ENCODE results near the gene ZNF587. TPM values are rescaled to one million over a fixed set of nuclear protein-coding genes. Genes with fewer than 3 reads are reported as not detected.
"Not testable (repeated sequence)": the region's sequence is repeated elsewhere in the genome, so short reads cannot be mapped to it uniquely, and the experiment has no call there.

The ZNF587 gene
- polyA plus RNA-seq (2013, experiment 1 of 2; ENCODE audit: insufficient read length): 8.7 TPM
- polyA plus RNA-seq (2013, experiment 2 of 2; ENCODE audit: insufficient read length): 8.2 TPM

GRCh38 chr19:57849666-57850473 is at the start of gene ZNF587:
ZNF587 (plus strand) TSS chr19:57849859; CDS start chr19:57850039, 180 bp downstream.
- DNase-seq: peak; percentile 85

GRCh38 chr19:57800696-57801095 is 49.0 kb upstream of the ZNF587 start:
- DNase-seq: no peak

GRCh38 chr19:57802269-57802668 is 47.4 kb upstream of the ZNF587 start:
- no peak for DNase-seq

DNA sequence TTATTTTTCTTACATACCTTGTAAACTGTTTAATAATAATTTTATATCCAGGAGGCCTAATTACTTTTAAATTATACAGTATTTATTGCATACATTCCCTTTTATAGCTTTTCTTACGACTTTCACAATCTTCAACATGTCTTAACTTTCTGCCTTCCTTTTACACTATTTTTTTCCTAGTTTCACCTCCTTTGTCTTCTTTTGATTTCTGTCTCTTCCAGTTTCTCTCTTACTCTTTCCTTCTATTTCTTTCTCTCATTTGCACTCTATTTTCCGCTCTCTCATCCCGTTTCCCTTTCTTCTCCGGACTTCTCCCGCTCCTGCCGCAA is 46.4 kb upstream of the ZNF587 start:
- no peak for DNase-seq

- DNase-seq: peak; percentile 98
These were observed 45.9 kb upstream of the ZNF587 start for GRCh38 chr19:57803594-57804325.

- DNase-seq: no peak
These were observed 42.1 kb upstream of the ZNF587 start for GRCh38 chr19:57807541-57807940.

DNA sequence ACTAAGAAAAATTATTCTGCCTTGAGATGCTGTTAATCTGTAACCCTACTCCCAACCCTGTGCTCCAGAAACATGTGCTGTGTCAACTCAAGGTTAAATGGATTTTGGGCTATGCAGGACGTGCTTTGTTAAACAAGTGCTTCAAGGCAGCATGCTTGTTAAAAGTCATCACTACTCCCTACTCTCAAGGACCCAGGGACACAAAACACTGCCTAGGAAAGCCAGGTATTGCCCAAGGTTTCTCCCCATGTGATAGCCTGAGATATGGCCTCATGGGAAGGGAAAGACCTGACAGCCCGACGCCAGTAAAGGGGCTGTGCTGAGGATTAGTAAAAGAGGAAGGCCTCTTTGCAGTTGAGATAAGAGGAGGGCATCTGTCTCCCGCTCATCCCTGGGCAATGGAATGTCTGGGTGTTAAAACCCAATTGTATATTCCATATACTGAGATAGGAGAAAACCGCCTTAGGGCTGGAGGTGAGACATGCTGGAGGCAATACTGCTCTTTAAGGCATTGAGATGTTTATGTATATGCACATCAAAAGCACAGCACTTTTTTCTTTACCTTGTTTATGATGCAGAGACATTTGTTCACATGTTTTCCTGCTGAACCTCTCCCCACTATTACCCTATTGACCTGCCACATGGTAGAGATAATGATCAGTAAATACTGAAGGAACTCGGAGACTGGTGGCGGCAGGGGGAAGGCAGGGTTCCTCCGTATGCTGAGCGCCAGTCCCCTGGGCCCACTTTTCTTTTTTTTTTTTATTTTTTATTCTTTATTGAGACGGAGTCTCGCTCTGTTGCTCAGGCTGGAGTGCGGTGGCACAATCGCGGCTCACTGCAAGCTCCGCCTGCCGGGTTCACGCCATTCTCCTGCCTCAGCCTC is 39.0 kb upstream of the ZNF587 start:
- not testable (repeated sequence) for DNase-seq

DNA sequence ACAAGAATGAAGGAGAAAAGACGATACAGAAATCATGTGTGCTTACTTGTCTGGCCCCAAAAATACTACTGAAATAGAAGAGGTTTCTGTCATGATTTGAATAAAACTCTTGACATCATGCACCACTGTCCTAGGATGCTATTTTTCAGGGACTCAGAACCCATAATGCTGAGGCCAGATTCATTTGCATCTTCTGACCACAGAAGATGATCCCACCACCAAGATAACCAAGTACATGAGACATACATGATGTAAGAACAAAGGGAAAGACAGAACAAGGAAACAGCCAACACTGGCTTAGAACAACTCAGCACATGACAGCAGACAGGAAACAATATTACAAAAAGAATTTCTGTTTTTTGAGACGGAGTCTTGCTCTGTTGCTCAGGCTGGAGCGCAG is 37.4 kb upstream of the ZNF587 start:
- DNase-seq: no peak

DNA sequence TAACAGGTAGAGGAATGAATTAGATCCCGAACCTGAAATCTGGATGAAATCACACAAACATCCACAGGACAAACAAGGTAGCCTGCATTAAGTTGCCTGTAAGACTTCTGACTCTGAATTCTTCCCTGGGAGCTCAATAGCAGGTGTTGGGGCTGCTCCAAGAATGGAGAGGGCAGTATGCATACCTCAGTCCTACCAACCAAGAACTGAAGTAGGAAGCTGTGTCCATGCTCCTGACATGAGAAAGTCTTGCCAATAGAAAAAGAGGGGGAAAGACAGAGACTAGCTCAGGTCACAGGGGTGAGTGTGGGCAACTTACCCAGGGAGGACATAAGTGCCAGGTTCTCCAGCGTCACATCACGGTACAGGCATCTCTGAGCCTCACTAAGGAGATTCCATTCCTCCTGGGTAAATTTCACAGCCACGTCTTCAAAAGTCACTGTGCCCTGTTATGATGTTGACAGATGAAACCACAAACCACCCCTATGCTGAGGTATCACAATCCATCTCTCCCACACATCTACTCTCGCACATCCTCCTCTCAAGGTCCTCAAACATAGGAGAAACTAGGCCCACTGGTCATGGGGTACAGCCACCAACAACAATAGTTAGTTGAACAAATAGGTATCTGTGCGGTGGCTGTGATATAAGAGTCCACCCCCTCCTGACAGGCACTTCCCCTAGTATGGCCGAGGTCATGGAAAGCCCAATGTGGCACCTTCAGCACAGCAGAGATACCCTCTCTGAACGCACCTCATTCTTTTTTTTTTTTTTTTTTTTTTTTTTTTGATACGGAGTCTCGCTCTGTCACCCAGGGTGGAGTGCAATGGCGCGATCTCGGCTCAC is 36.5 kb upstream of the ZNF587 start:
- not testable (repeated sequence) for DNase-seq

DNA sequence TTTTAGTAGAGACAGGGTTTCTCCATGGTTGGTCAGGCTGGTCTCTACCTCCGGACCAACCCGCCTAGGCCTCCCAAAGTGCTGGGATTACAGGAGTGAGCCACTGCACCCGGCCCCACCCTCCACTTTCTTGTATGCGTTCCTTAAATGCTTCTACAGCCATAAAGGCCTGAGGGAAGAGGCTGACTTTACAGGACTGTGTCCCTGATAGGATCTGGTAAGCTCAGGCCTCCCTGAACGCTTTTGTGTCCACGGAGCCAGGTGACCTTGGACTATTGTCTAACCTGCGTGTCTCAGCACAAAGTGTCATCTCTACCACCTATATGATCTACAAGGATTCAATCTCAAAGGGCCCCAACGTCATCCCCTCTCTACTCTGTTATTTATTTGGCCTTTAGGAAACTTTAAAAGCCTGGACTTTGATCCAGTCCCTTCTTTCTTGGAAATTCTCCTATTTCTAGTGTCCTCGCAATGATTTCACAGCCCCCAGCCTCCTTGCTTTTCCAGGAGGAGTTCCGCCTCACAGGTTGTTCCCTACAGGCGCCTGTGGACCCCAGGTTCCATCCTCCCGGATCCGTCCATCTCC is 35.6 kb upstream of the ZNF587 start:
- DNase-seq: no peak

- DNase-seq: peak; percentile 91
These were observed 35.0 kb upstream of the ZNF587 start, which contains the start of gene ZNF552 for GRCh38 chr19:57814505-57815246. ZNF552 (minus strand) TSS chr19:57814913; CDS start chr19:57814743, 170 bp downstream.

GRCh38 chr19:57815247-57816075 is 34.2 kb upstream of the ZNF587 start:
- DNase-seq: no peak

- DNase-seq: no peak
These were observed 33.0 kb upstream of the ZNF587 start for GRCh38 chr19:57816652-57817051.

DNA sequence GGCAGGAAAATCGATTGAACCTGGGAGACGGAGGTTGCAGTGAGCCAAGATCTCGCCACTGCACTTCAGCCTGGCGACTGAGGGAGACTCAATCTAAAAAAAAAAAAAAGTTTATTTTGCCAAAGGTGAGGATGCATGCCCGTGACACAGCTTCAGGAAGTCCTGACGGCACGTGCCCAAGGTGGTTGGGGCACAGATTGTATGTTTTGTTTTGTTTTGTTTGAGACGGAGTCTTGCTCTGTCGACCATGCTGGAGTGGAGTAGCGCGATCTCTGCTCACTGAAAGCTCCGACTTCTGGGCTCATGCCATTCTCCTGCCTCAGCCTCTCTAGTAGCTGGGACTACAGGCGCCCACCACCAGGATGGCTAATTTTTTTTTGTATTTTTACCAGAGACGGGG is 31.7 kb upstream of the ZNF587 start:
- no peak for DNase-seq

DNA sequence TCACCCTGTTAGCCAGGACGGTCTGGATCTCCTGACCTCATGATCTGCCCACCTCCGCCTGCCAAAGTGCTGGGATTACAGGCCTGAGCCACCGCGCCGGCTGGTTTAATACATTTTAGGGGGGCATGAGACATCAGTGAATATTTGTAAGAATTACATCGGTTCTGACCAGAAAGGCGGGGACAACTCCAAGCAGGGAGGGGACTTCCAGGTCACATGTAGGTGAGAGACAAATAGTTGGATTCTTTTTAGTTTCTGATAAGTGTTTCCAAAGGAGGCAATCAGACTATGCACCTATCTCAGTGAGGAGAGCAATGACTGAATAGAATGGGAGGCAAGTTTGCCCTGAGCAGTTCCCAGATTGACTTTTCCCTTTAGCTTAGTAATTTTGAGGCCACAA is 31.3 kb upstream of the ZNF587 start:
- no peak for DNase-seq

DNA sequence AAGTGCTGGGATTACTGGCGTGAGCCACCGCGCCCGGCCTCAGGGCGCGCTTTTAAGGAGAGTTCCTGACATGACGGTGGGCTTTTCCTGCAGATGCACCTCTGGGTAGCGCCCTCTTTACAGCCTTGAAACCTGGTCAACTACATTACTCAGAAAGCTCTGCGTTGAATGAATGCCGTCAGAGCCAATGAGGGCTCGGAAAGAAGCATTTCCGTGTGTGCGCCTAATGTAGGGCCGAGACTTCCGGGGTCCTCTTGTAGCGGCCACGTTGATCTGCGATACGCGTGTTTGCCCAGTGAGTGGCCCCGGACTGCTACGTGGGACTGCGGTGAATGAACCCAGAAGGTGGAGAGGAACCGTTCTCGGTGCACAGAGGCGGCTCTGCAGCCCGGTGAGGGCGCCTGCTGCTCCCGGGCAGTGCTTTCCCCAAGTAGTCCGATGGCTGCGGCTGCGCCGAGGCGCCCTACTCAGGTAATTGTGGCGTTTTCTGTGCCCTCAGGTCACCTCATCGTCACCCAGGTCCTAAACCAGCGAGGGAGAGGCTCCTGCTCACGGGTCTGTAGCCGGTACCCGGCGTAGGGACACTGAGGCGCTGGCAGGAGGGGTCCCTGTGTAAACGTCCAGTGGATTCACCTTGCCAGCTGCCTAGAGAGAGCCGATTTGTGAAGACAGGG is 30.0 kb upstream of the ZNF587 start:
- DNase-seq: peak; percentile 93

- DNase-seq: no peak
These were observed 29.1 kb upstream of the ZNF587 start for GRCh38 chr19:57820599-57820998.

DNA sequence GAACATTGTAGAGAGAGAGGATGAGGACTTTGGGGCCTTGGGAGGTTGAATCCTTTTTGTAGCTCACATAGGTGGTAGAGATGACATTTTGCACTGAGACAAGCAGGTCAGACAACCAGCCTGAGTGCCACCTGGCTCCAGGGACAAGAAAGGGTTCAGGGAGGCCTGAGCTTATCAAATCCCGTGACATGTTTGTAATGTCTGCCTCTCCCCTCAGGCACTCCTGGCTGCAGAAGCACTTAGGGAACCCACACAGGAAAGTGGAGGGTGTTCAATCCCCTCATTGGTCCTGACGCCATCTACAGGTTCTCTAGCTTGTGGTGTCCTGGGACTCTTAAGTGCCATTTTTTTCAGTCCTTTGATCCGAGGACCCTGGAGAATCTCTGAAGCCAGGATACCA is 28.6 kb upstream of the ZNF587 start:
- not testable (repeated sequence) for DNase-seq

- DNase-seq: not testable (repeated sequence)
These were observed 28.2 kb upstream of the ZNF587 start for GRCh38 chr19:57821501-57821900.
